Measurements from ENCODE around the gene TMEM170B.

The TMEM170B gene

DNA sequence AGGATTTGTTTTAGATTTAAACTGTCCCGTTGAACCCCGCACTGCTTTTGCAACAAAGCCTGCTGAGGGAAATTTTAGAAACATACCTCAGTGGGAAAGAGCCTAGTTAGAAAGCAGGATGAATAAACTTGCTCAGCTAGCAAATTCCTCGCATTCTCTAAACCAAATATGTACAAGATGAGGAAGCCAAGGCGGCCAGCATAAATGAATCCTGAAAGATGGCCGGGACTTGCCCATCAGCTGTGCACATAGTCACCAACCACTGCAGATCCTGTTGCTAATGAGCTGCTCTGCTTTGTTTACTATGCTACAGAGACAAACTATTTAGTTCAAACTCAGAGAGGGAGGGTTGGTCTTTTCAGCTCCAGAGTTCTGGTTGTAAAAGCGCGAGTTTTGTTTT, 49.0 kb downstream of the TMEM170B start:
- Histone ChIP-seq H3K36me3 (no peaks in the 10 kb centered on the region), H3K4me1 (no peaks in the 10 kb centered on the region), H3K4me3 (ENCODE audit: low read depth, low read length) (no peak overlapping the region), H3K27me3 (no peaks in the 10 kb centered on the region), H3K9me3 (no peaks in the 10 kb centered on the region)
- TF ChIP-seq CTCF (IDR thresholded peaks at IDR 0.05; ENCODE audit: low read depth, low read length), result no peak
- DNase-seq, result no peak

DNA sequence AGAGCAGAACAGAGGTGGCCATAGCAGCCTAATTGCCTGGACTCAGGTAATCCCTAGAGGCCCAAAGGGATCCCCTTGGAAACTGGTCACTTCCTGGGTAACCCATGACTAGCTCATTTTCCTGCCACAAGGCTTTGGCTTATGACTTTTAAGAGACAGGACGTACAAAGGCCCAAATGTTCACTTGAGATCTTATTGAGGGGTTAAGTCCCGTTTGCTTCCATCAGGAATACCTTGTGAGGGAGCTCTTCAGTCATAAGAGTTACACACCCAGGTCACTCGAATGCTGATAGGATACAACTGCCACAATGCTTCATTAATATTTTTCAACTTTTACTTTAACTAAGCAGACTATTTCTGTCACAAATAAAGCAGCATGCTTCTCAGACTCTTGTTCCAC, 51.7 kb downstream of the TMEM170B start:
- H3K4me1 ChIP-seq, result no peaks in the 10 kb centered on the region
- H3K27me3 ChIP-seq, result no peaks in the 10 kb centered on the region
- DNase-seq, result no peak
- no peaks in the 10 kb centered on the region for H3K36me3 ChIP-seq
- H3K4me3 ChIP-seq (ENCODE audit: low read depth, low read length), result no peak overlapping the region
- H3K9me3 ChIP-seq, result no peaks in the 10 kb centered on the region
- no peak for TF ChIP-seq CTCF (IDR thresholded peaks at IDR 0.05; ENCODE audit: low read depth, low read length)

DNA sequence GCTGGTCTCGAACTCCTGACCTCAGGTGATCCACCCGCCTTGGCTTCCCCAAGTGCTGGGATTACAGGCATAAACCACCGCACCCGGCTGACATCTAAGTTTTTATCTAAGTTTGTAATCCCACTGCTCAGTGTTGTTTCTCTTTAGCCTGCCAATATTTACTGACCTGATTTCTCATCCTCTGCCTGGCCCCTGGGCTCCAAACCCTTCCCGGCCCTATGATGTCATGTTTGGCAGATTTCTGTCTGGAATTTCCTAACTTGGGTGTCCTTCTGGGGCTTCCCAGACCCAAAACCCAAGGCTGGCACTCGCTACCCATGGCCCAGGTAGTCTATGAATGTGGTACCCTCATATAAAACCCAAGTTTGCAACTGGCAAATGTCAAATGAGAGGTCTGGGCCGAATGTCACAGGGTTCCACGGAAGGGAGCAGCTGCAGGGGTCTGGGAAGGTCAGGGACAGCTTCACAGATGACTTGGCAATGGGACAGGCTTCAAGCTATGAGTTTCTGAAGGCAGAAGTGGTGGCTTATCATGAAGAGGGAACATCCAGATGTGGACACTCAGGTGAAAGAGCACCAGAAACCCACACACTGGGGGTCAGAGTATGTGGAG, 54.9 kb downstream of the TMEM170B start:
- H3K36me3 ChIP-seq, result no peaks in the 10 kb centered on the region
- no peaks in the 10 kb centered on the region for H3K27me3 ChIP-seq
- H3K9me3 ChIP-seq, result no peaks in the 10 kb centered on the region
- no peak overlapping the region for H3K4me3 ChIP-seq (ENCODE audit: low read depth, low read length)
- no peak for TF ChIP-seq CTCF (IDR thresholded peaks at IDR 0.05; ENCODE audit: low read depth, low read length)
- H3K4me1 ChIP-seq, result no peaks in the 10 kb centered on the region
- no peak for DNase-seq

- Histone ChIP-seq H3K36me3 (no peaks in the 10 kb centered on the region), H3K4me1 (no peaks in the 10 kb centered on the region), H3K4me3 (ENCODE audit: low read depth, low read length) (no peak overlapping the region), H3K9me3 (no peaks in the 10 kb centered on the region), H3K27me3 (no peaks in the 10 kb centered on the region)
- TF ChIP-seq CTCF (IDR thresholded peaks at IDR 0.05; ENCODE audit: low read depth, low read length), result no peak
- DNase-seq, result no peak
Observed at GRCh38 chr6:11593096-11593495, 55.5 kb downstream of the TMEM170B start.

- H3K4me3 ChIP-seq (ENCODE audit: low read depth, low read length), result no peak overlapping the region
- H3K4me1 ChIP-seq, result no peaks in the 10 kb centered on the region
- H3K36me3 ChIP-seq, result no peaks in the 10 kb centered on the region
- H3K27me3 ChIP-seq, result no peaks in the 10 kb centered on the region
- peak; percentile 43 for TF ChIP-seq CTCF (IDR thresholded peaks at IDR 0.05; ENCODE audit: low read depth, low read length)
- no peaks in the 10 kb centered on the region for H3K9me3 ChIP-seq
- no peak for DNase-seq
Observed at GRCh38 chr6:11595903-11596302, 58.4 kb downstream of the TMEM170B start.

DNA sequence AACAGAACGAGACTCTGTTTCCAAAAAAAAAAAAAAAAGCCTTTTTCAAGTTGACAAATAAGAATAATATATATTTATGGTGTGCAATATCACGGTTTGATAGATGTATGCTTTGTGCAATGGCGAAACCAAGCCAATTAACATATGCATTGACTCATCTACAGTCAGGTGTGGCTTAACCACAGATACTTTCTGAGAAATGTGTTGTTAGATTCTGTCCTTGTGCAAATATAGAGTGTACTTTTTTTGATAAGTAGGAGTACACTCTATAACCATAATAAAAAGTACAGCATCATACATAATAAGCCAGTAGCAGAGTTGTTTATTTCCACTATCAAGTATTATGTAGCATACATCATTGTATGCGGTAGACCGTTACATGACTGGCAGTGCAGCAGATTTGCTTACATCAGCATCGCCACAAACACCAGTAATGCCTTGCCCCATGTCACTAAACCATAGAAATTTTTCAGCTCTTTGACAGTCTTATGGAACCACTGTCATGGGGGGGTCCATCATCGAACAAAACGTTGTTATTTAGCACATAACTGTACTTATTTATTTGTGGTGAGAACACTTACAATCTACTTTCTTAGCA, 59.2 kb downstream of the TMEM170B start:
- Histone ChIP-seq H3K36me3 (no peaks in the 10 kb centered on the region), H3K4me3 (ENCODE audit: low read depth, low read length) (no peak overlapping the region), H3K27me3 (no peaks in the 10 kb centered on the region), H3K9me3 (no peaks in the 10 kb centered on the region), H3K4me1 (no peaks in the 10 kb centered on the region)
- no peak for TF ChIP-seq CTCF (IDR thresholded peaks at IDR 0.05; ENCODE audit: low read depth, low read length)
- DNase-seq, result no peak
